Measurements from ENCODE around the gene MR1. TPM values are rescaled to one million over a fixed set of nuclear protein-coding genes. Genes with fewer than 3 reads are reported as not detected.
A peak's percentile ranks its signal among the peaks of the same experiment; 100 is the strongest.

Gene MR1
- total and polyA plus RNA-seq, 7 donors = 0.70 to 3.0 (median 2.0) TPM

- ATAC-seq (peak; percentile 63 to 74 (median 65)), DNase-seq (peak; percentile 51 to 77)
- intact Hi-C loops (cut with DNase I) = loop anchor here (1.0 to 10.0 kb wide), 3 partner anchors 21 to 199 kb away; no protein-coding TSS in a partner anchor
- Histone ChIP-seq H3K27me3 (ENCODE audit: insufficient read depth in 3 of 3, low read length in 2 of 3) (no peaks in the 10 kb centered on the region), H3K4me1 (peaks cover 14% of the 10 kb centered on the region), H3K4me3 (no peak overlapping the region), H3K36me3 (ENCODE audit: insufficient read depth in 1 of 2, low read depth in 1 of 2) (no peaks in the 10 kb centered on the region), H3K27ac (peak overlapping the region; percentile 54), H3K9me3 (no peaks in the 10 kb centered on the region)
- WGBS, 3 donors = 18 to 33% (median 18%) methylated on average over 6 of the region's 6 CpGs
- peak; percentile 61 for TF ChIP-seq CTCF (IDR thresholded peaks at IDR 0.05)
These were observed 50.2 kb downstream of the MR1 start for GRCh38 chr1:181083842-181084605.

GRCh38 chr1:181084606-181084969, 50.8 kb downstream of the MR1 start:
- 57 to 74% (median 63%) methylated on average over 4 of the region's 4 CpGs for WGBS, 3 donors
- TF ChIP-seq CTCF (IDR thresholded peaks at IDR 0.05) = no peak
- H3K4me1 ChIP-seq = peaks cover 14% of the 10 kb centered on the region
- DNase-seq (no peak), ATAC-seq (no peak)
- no peak overlapping the region for H3K4me3 ChIP-seq
- no peaks in the 10 kb centered on the region for H3K36me3 ChIP-seq (ENCODE audit: insufficient read depth in 1 of 2, low read depth in 1 of 2)
- intact Hi-C loops (cut with DNase I) = loop anchor here (1.0 to 10.0 kb wide), 3 partner anchors 22 to 200 kb away; no protein-coding TSS in a partner anchor
- no peaks in the 10 kb centered on the region for H3K9me3 ChIP-seq
- H3K27me3 ChIP-seq (ENCODE audit: insufficient read depth in 3 of 3, low read length in 2 of 3) = no peaks in the 10 kb centered on the region
- H3K27ac ChIP-seq = peak overlapping the region; percentile 54

GRCh38 chr1:181086091-181086490, 52.3 kb downstream of the MR1 start:
- WGBS, 3 donors = 88 to 96% (median 93%) methylated on average over 1 of the region's 1 CpG
- Histone ChIP-seq H3K4me1 (peaks cover 16% of the 10 kb centered on the region), H3K27me3 (ENCODE audit: insufficient read depth in 3 of 3, low read length in 2 of 3) (no peaks in the 10 kb centered on the region), H3K27ac (no peak overlapping the region), H3K9me3 (no peaks in the 10 kb centered on the region), H3K4me3 (no peak overlapping the region), H3K36me3 (ENCODE audit: insufficient read depth in 1 of 2, low read depth in 1 of 2) (no peaks in the 10 kb centered on the region)
- ATAC-seq = no peak
- intact Hi-C loops (cut with DNase I) = loop anchor here (5.0 to 10.0 kb wide), 2 partner anchors 56 to 201 kb away; no protein-coding TSS in a partner anchor
- TF ChIP-seq CTCF (IDR thresholded peaks at IDR 0.05) = no peak
- DNase-seq = no peak

GRCh38 chr1:181086926-181087325, 53.1 kb downstream of the MR1 start:
- peaks cover 24% of the 10 kb centered on the region for H3K4me1 ChIP-seq
- H3K36me3 ChIP-seq (ENCODE audit: insufficient read depth in 1 of 2, low read depth in 1 of 2) = no peaks in the 10 kb centered on the region
- no peaks in the 10 kb centered on the region for H3K9me3 ChIP-seq
- peak overlapping the region; percentile 97 for H3K27ac ChIP-seq
- H3K27me3 ChIP-seq (ENCODE audit: insufficient read depth in 3 of 3, low read length in 2 of 3) = no peaks in the 10 kb centered on the region
- 64 to 69% (median 66%) methylated on average over 5 of the region's 5 CpGs for WGBS, 3 donors
- intact Hi-C loops (cut with DNase I) = loop anchor here (5.0 to 10.0 kb wide), 2 partner anchors 55 to 202 kb away; no protein-coding TSS in a partner anchor
- DNase-seq (no peak), ATAC-seq (no peak)
- no peak overlapping the region for H3K4me3 ChIP-seq
- no peak for TF ChIP-seq CTCF (IDR thresholded peaks at IDR 0.05)
